HEK293 (cell line): ENCODE results near the gene PRKCD.

Experiments
- CTCF ChIP-seq: fragments of 450-650 bp; formaldehyde crosslinking; IDR thresholded peaks from 2 replicates; pipeline ENCODE4 v1.5.1; 2016; ENCODE audit warnings: missing biosample characterization, missing genetic modification characterization
- KLF8 ChIP-seq: fragments of 450-650 bp; formaldehyde crosslinking; IDR thresholded peaks from 2 replicates; pipeline ENCODE4 v1.5.1; 2016; ENCODE audit warnings: missing biosample characterization, missing genetic modification characterization
- ZFP3 ChIP-seq: fragments of 450-650 bp; formaldehyde crosslinking; IDR thresholded peaks from 2 replicates; pipeline ENCODE4 v1.5.1; 2016; ENCODE audit warnings: low read depth, missing biosample characterization, missing genetic modification characterization
- ZNF121 ChIP-seq: fragments of 450-650 bp; formaldehyde crosslinking; IDR thresholded peaks from 2 replicates; pipeline ENCODE4 v1.5.1; 2016; ENCODE audit warnings: missing biosample characterization, missing genetic modification characterization
- ZNF292 ChIP-seq: fragments of 450-650 bp; formaldehyde crosslinking; IDR thresholded peaks from 2 replicates; pipeline ENCODE4 v1.5.1; 2016; ENCODE audit warnings: low read depth, missing biosample characterization, missing genetic modification characterization, borderline replicate concordance
- ZNF423 ChIP-seq: fragments of 450-650 bp; formaldehyde crosslinking; IDR thresholded peaks from 2 replicates; pipeline ENCODE4 v1.5.1; 2016; ENCODE audit warnings: missing biosample characterization, missing genetic modification characterization
- ZNF449 ChIP-seq: fragments of 450-650 bp; formaldehyde crosslinking; IDR thresholded peaks from 2 replicates; pipeline ENCODE4 v1.5.1; 2017; ENCODE audit warnings: missing biosample characterization, mild to moderate bottlenecking, missing genetic modification characterization, moderate library complexity
- ZNF530 ChIP-seq: fragments of 450-650 bp; formaldehyde crosslinking; IDR thresholded peaks from 2 replicates; pipeline ENCODE4 v1.5.1; 2016; ENCODE audit warnings: low read depth, missing biosample characterization, missing genetic modification characterization

GRCh38 chr3:53153264-53153823 lies 7.7 kb upstream of the PRKCD start:
- TF ChIP-seq ZNF423 (no peak), CTCF (tag by site-specific recombination) (no peak), ZNF530 (tag by site-specific recombination) (no peak), ZNF292 (tag by site-specific recombination) (no peak), ZFP3 (no peak), KLF8 (no peak), ZNF449 (tag by site-specific recombination) (no peak), ZNF121 (tag by site-specific recombination) (no peak)
